ENCODE results near the gene TMEM107.

TMEM107 gene

DNA sequence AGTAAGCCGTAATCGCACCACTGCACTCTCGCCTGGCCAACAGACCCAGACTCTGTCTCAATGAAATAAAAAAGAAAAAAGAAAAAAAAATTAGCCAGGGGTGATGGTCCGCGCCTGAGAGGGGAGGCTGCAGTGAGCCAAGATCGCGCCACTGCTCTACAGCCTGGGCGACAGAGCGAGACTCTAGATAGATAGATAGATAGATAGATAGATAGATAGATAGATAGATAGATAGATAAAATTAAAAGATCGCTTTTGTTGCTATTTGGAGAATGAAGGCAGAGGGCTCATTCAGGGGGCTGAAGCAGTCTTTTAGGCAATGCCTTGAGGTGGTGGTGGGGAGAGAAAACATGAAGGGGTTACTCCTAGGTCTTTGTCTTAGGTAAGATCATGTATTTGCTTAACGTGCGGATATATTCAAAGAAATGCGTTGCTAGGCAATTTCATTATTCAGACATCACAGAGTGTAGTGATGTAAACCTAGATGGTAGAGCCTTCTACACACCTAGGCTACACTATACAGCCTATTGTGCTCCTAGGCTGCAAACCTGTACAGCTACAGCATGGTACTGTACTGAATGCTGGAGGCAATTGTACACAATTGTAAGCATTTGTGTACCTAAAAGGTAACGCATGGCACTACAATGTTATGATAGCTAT, 47.9 kb downstream of the TMEM107 start:
- DNase-seq = no peak

DNA sequence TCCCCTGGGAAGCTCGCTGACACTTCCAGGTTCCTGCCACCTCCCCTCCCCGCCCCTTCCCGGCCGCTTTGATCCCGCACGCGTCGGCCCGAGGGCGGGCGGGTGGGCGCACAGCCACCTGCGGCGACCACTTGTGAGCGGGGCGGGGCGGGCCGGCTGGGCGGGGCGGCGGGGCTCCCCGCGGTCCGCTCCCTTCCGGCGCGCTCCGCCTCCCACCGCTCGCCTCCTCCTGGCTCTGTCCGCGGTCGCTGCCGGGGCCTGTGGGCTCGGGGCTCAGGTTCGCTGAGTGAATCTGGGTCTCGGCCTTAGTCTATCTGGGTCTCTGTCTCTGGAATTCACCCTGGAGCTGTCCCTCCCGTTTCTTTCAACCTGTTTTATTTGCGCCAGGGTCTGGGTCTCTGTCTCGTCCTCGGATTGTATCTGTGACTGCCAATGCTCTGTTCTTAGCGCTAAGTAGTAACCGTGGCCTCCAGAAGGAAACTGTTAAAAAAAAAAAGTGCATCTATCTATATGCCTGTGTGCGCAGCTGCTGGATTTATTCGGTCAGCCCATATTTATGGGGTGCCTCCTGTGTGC, 49.6 kb downstream of the TMEM107 start:
- DNase-seq = no peak

DNA sequence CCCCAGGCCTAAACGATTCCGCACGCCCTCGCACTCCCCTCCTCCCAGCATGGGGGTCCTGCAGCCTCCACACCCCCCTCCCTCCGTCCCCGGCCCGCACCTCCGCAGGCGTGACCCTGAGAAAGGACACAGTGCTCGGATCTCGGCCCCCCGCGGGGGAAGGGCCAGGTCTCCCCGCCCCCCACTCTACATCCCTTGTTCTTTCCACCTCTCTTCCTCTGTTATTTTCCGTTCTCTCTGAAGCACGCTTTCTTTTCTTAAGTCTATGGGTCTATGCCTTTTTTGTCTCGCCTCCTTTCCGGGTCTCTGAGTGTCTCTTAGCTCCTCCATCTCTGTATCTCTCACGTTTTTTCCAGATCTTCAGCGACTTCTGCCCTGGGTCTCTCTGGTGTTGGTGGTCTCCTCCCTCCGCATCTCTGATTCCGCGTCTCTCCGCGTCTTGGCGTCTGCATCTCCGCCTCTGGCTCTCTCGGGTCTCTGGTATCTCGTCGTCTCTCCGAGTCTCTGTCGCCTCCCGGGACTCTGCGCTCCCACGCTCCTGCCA, 50.2 kb downstream of the TMEM107 start:
- DNase-seq = no peak

DNA sequence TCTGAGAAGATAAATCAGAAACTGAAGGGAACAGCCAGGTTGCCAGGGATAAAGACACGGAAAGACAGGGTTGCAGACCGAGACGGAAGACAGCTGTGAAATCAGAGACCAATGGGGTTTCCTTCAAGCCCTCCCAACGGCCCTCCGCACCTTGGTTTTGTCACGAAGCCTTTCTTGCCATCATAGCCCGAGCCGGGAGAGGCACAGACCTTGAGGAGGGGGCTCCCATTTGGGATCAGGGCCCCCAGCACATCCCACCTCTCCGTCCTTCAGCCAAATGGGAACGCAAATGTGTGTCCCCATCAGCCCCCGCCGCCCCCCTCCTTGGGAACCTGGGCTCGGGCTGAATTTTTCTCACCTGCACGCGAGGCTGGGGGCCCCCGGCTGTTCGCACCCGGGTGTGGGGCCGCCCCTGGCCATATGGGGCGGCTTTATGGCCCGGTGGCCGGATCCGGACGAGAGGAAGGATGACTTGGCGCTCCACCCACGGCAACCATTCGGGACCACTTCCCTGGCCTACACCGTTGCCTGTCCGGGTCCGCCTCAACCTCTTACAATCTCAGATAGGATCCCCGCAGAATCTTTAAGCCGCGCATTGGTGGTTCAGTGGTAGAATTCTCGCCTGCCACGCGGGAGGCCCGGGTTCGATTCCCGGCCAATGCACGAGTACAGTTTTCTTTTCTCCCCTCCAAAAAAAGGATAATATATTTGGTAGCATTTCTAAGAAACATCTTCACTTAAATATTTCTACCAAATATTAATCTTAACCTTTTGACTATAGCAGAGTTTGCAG, 50.8 kb downstream of the TMEM107 start:
- DNase-seq = peak; percentile 82

DNA sequence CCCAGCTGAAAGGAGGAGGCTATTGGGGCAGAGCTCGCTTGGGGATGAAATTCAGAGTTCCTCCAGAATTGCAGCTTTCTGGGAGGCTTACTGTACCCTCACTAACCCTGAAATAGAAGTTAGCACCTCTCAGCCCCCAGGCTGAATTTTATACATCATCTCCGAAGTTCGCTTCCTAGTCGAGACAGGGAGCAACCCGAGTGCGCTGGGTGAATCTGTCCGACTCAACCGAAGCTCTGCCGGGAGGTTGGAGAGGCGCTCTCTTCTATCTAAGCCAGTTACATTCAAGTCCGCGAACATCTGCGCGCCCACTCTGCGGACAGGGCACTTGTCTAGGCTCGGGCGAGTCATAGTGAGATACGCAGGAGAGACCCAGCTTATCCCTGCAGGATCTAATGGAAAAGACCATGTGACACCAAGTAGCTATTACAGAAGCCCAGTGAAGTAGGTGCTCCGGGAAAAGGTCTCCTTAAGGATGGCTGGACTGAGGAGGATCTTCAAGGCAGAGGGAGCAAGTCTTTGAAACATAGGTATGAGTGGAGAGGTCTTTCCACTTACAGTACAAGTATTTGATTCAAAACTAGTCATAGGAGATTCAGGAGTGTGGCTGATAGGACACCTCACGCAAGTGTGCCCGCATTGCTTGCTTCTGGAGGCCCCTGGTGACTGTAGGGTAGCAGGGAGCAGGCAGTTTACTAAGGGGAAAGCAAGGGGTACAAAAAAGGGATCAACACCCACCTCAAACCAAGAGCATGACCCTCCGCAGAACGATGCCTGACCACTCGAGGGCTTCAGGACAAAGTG, 51.6 kb downstream of the TMEM107 start:
- no peak for DNase-seq

DNA sequence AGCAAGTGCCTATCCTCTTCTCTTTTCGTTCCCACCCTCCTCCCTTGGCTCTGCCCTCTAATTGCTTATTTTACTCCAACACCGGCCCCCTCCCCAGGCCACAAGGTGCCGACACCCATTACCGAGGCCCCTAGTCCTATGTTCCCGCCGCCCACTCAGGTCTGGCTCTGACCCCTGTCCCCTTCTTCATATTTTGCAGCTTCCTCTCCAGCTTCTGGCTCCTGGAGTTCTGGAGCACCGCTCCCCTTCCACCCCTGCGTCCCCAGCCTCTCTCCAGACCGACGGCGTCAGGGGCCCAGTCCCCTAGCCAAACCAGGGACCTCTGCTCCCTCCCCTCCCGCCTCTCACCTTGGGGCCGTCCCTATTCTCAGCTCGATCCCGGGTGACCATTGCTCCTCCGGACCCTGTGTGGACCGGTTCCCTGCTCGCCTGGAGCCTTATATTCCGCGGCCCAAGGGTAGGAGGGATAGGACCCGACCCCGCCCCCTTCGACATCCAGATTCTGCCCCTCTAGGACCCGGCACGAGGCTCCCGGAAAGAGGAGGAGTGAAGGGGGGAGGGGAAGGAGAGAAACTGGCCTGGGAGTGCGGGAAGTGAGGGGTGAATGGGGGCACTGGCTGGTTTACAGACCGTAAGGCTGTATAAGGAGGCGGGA, 52.4 kb downstream of the TMEM107 start, which contains the start of gene HES7:
HES7 (minus strand) TSS at position 412 of the 655 bp plus-strand sequence; CDS start at position 390, 22 bp downstream.
- DNase-seq = no peak

DNA sequence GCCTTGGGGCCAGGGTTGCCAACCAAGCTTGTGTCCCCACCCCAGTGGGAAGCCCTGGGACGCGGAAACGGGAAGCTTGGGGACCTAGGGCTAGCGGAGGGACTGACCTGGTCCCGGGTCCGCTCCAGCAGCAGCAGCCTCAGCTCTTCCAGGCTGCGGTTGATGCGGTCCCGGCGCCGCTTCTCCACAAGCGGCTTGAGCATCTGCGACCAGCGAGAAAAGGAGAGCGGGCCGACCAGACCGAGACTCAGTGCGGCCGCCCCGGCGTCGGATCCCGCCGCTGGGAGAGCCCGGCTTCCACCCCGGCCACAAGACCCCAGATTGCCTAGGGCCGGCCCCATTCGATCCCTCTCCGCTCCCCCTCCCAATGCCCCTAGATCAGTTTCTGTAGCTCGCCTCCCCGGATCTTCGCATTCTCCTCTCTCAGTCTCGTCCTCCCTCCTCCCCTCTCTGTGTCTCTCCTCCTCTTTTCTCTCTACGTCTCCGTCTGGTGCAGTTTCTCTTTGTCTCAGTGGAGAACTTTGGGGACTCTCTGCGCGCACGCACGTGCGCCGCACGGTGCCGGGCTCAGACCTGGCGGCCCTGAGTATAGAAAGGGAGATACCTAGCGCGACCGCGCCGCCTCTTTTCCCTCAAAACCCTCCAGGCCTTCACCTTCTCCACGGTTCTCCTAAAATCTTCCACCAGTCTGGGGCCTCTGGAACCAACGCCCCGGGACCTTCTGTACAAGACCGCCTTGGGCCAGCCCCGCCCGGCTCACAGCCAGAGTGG, 53.1 kb downstream of the TMEM107 start:
- peak; percentile 42 for DNase-seq

All from central memory CD4-positive, alpha-beta T cell (primary cell).